Prostate gland (tissue), 2 donors: ENCODE measurements around the gene ZNF148. TPM values are rescaled to one million over a fixed set of nuclear protein-coding genes. Genes with fewer than 3 reads are reported as not detected.

Source experiments
- DNase-seq: peaks from one replicate; pipeline ENCODE4 v3.0.0-alpha.2; 2019; ENCODE audit warnings: low spot score
- H3K27ac ChIP-seq, 2 donors: fragments of 200-600 bp; sonication (generic); 2 replicates each; pipeline ENCODE4 v1.5.1; 2017 to 2019
- H3K27me3 ChIP-seq: fragments of 200-600 bp; sonication (generic); replicated peaks from 2 replicates; pipeline ENCODE4 v1.5.1; 2019; ENCODE audit not compliant: insufficient read depth
- H3K36me3 ChIP-seq, 2 donors: fragments of 200-600 bp; sonication (generic); 1 replicate in 1 of 2; 2 replicates in 1 of 2; pipeline versions ENCODE4 v1.5.1 to v1.8.1; 2017 to 2019
- H3K4me1 ChIP-seq: fragments of 200-600 bp; sonication (generic); replicated peaks from 2 replicates; pipeline ENCODE4 v1.5.1; 2019
- H3K4me3 ChIP-seq, 2 donors: fragments of 200-600 bp; sonication (generic); 2 replicates each; pipeline ENCODE4 v1.5.1; 2017 to 2019
- H3K9me3 ChIP-seq: fragments of 200-600 bp; sonication (generic); 2 replicates; pipeline ENCODE4 v1.5.1; 2017
- CTCF ChIP-seq, 4 experiments: fragments of 200-600 bp in 2 of 4; fragments of 450-650 bp in 2 of 4; sonication (generic) in 2 of 4; IDR thresholded peaks; 1 replicate in 3 of 4; 2 replicates in 1 of 4; pipeline ENCODE4 v1.5.1; 2016 to 2019; ENCODE audit warnings: antibody characterized with exemption in 4 of 4, mild to moderate bottlenecking in 2 of 4, moderate library complexity in 2 of 4
- POLR2A ChIP-seq: fragments of 450-650 bp; IDR thresholded peaks from one replicate; pipeline ENCODE4 v1.6.1; 2016; ENCODE audit warnings: antibody characterized with exemption, mild to moderate bottlenecking
- POLR2AphosphoS5 ChIP-seq: sonication (generic); formaldehyde crosslinking; IDR thresholded peaks from one replicate; pipeline ENCODE4 v1.6.1; 2017; ENCODE audit warnings: antibody characterized with exemption
- WGBS: methylation state at CpG from one replicate; pipeline ENCODE4 v1.1.5; 2018; 5-methylcytosine and 5-hydroxymethylcytosine counted together
- intact Hi-C: fragments of 100-400 bp; cut with DNase I; formaldehyde crosslinking; loops from one replicate; pipeline ENCODE4 v1.14.2; 2022
- total RNA-seq, 2 donors: library from RNA; depleted of rRNA; stranded (reverse); fragments of >200 nt; gene quantifications; one replicate each; pipeline ENCODE4 v1.1.0, GENCODE V29; 2016

ZNF148 gene
- total RNA-seq, 2 donors from 2014 or later, result 26.9 to 28.5 TPM

DNA sequence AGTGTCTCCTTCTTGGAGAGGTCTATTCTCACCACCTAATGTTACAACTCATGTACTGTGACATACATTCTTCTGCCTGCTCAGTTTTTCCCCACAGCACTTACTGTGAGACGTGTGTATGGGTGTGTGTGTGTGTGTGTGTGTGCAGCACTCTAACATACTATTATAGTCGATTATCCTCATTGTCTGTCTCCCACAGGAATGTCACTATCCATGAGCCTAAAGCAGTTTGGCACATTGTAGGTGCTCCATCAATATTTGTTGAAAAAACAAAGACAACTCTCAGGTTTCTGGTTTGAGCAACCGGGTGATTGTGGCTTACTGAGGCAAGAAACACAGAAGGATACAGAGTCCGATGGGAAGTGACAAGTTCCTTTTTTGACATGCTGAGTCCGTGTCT lies 8.6 kb upstream of the ZNF148 start:
- 44% methylated on average over 5 of the region's 5 CpGs for WGBS
- Histone ChIP-seq H3K4me3 (no peak overlapping the region), H3K27ac (no peak overlapping the region), H3K9me3 (no peaks in the 10 kb centered on the region), H3K4me1 (no peaks in the 10 kb centered on the region), H3K27me3 (no peaks in the 10 kb centered on the region), H3K36me3 (no peaks in the 10 kb centered on the region)
- intact Hi-C loops, result no loop called here
- no peak for DNase-seq
- TF ChIP-seq POLR2AphosphoS5 (no peak), POLR2A (no peak), CTCF (IDR thresholded peaks at IDR 0.05) (no peak)

GRCh38 chr3:125382298-125382697 lies 7.2 kb upstream of the ZNF148 start:
- Histone ChIP-seq H3K27ac (no peak overlapping the region), H3K9me3 (no peaks in the 10 kb centered on the region), H3K36me3 (no peaks in the 10 kb centered on the region), H3K4me3 (no peak overlapping the region), H3K27me3 (no peaks in the 10 kb centered on the region), H3K4me1 (no peaks in the 10 kb centered on the region)
- DNase-seq, result no peak
- no peak for TF ChIP-seq POLR2A
- TF ChIP-seq POLR2AphosphoS5, result no peak
- no peak for TF ChIP-seq CTCF (IDR thresholded peaks at IDR 0.05)
- intact Hi-C loops, result no loop called here
- 82% methylated on average over 1 of the region's 1 CpG for WGBS

DNA sequence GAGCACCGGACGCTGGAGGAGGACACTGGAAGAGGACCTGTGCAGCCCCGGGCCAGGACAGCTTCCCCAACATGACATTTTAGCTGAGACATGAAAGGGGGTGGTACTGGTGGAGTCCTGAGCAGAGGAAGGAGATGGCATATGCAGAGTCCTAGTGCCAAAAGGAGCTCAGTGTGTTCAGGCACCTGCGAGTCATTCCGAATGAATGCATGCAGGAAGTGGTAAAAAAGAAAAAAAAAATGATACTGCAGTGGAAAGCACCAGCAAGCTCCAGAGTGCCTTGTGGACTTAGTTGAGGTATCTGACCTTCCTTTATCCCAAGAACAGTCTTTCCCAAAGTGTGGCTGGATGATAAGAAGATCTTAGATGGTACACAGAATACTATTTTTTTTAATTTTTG lies 6.6 kb upstream of the ZNF148 start:
- H3K27me3 ChIP-seq, result no peaks in the 10 kb centered on the region
- H3K9me3 ChIP-seq, result no peaks in the 10 kb centered on the region
- intact Hi-C loops, result no loop called here
- no peaks in the 10 kb centered on the region for H3K36me3 ChIP-seq
- H3K4me3 ChIP-seq, result no peak overlapping the region
- H3K27ac ChIP-seq, result no peak overlapping the region
- TF ChIP-seq POLR2A, result no peak
- no peak for TF ChIP-seq POLR2AphosphoS5
- no peak for TF ChIP-seq CTCF (IDR thresholded peaks at IDR 0.05)
- no peak for DNase-seq
- WGBS, result 49% methylated on average over 5 of the region's 5 CpGs
- no peaks in the 10 kb centered on the region for H3K4me1 ChIP-seq

DNA sequence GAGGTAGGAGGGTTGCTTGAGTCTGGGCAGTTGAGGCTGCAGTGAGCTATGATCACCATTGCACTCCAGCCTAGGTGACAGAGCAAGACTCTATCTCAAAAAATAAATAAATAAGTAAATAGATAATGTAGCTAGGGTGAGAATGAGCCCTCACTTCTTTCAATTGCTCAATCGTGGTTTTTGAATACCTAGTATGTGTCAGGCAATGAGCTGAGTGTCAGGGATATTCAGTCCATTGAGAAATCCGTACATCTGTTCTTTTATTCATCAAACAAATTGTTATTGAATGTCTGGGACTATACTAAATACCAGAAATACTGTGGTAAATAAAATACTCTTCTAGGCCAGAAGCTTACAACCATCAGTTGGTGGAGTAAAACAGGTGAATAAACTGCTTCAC lies 6.2 kb upstream of the ZNF148 start:
- DNase-seq, result no peak
- 78% methylated on average over 2 of the region's 2 CpGs for WGBS
- intact Hi-C loops, result no loop called here
- no peak overlapping the region for H3K4me3 ChIP-seq
- TF ChIP-seq CTCF (IDR thresholded peaks at IDR 0.05), result no peak
- no peak for TF ChIP-seq POLR2A
- no peak for TF ChIP-seq POLR2AphosphoS5
- H3K36me3 ChIP-seq, result no peaks in the 10 kb centered on the region
- H3K9me3 ChIP-seq, result no peaks in the 10 kb centered on the region
- H3K4me1 ChIP-seq, result no peaks in the 10 kb centered on the region
- H3K27ac ChIP-seq, result no peak overlapping the region
- no peaks in the 10 kb centered on the region for H3K27me3 ChIP-seq

GRCh38 chr3:125379483-125379882 lies 4.4 kb upstream of the ZNF148 start:
- Histone ChIP-seq H3K9me3 (no peaks in the 10 kb centered on the region), H3K36me3 (no peaks in the 10 kb centered on the region), H3K27ac (no peak overlapping the region), H3K27me3 (no peaks in the 10 kb centered on the region), H3K4me1 (no peaks in the 10 kb centered on the region), H3K4me3 (no peak overlapping the region)
- DNase-seq, result no peak
- no peak for TF ChIP-seq CTCF (IDR thresholded peaks at IDR 0.05)
- TF ChIP-seq POLR2AphosphoS5, result no peak
- TF ChIP-seq POLR2A, result no peak
- 98% methylated on average over 2 of the region's 2 CpGs for WGBS
- intact Hi-C loops, result no loop called here
